Hepatocyte (in vitro differentiated cells): ENCODE data around the gene CFAP52. TPM values are rescaled to one million over a fixed set of nuclear protein-coding genes. Genes with fewer than 3 reads are reported as not detected.
"Not testable (repeated sequence)": the region's sequence is repeated elsewhere in the genome, so short reads cannot be mapped to it uniquely, and the experiment has no call there.

Experiments used
- DNase-seq: peaks from one replicate; pipeline ENCODE4 v3.0.0-alpha.2; 2016; ENCODE audit warnings: low spot score
- H2AFZ ChIP-seq: fragments of 200-600 bp; sonication (generic); 2 replicates; pipeline ENCODE4 v1.6.0; 2016; ENCODE audit warnings: antibody characterized with exemption, mild to moderate bottlenecking
- H3K27ac ChIP-seq: fragments of 200-600 bp; sonication (generic); 2 replicates; pipeline ENCODE4 v1.5.1; 2016; ENCODE audit warnings: mild to moderate bottlenecking
- H3K27me3 ChIP-seq: fragments of 200-600 bp; sonication (generic); 2 replicates; pipeline ENCODE4 v1.6.1; 2016
- H3K36me3 ChIP-seq: fragments of 200-600 bp; sonication (generic); replicated peaks from 2 replicates; pipeline ENCODE4 v1.5.1; 2016; ENCODE audit warnings: low read depth; ENCODE audit not compliant: insufficient read depth
- H3K4me1 ChIP-seq: fragments of 200-600 bp; sonication (generic); 2 replicates; pipeline ENCODE4 v1.5.1; 2016; ENCODE audit warnings: mild to moderate bottlenecking, moderate library complexity; ENCODE audit not compliant: insufficient read depth
- H3K4me2 ChIP-seq: fragments of 200-600 bp; sonication (generic); 2 replicates; pipeline ENCODE4 v1.6.0; 2016
- H3K4me3 ChIP-seq: fragments of 200-600 bp; sonication (generic); 2 replicates; pipeline ENCODE4 v1.5.1; 2016; ENCODE audit warnings: mild to moderate bottlenecking
- H3K79me2 ChIP-seq: fragments of 200-600 bp; sonication (generic); 2 replicates; pipeline ENCODE4 v1.6.0; 2017; ENCODE audit warnings: mild to moderate bottlenecking
- H3K9me2 ChIP-seq: fragments of 200-600 bp; sonication (generic); replicated peaks from 2 replicates; pipeline ENCODE4 v1.6.0; 2017; ENCODE audit warnings: mild to moderate bottlenecking; ENCODE audit not compliant: insufficient read depth
- H3K9me3 ChIP-seq: fragments of 200-600 bp; sonication (generic); 2 replicates; pipeline ENCODE4 v1.5.1; 2016; ENCODE audit warnings: low read depth, mild to moderate bottlenecking
- H4K20me1 ChIP-seq: fragments of 200-600 bp; sonication (generic); 2 replicates; pipeline ENCODE4 v1.6.0; 2016; ENCODE audit warnings: mild to moderate bottlenecking; ENCODE audit not compliant: insufficient read depth, poor library complexity, severe bottlenecking
- CTCF ChIP-seq: fragments of 200-600 bp; sonication (generic); IDR thresholded peaks from 2 replicates; pipeline ENCODE4 v1.5.1; 2016; ENCODE audit warnings: antibody characterized with exemption, mild to moderate bottlenecking; ENCODE audit not compliant: poor library complexity
- EZH2 ChIP-seq: fragments of 200-600 bp; sonication (generic); IDR thresholded peaks from 2 replicates; pipeline ENCODE4 v1.6.1; 2016; ENCODE audit warnings: antibody characterized with exemption, mild to moderate bottlenecking, borderline replicate concordance
- EZH2phosphoT487 ChIP-seq: fragments of 200-600 bp; sonication (generic); IDR thresholded peaks from one replicate; pipeline ENCODE4 v1.6.1; 2018; ENCODE audit warnings: antibody characterized with exemption, mild to moderate bottlenecking, low read depth, moderate library complexity; ENCODE audit not compliant: unreplicated experiment, severe bottlenecking
- WGBS: methylation state at CpG from one replicate; pipeline ENCODE4 v1.1.6; 2016; ENCODE audit warnings: low lambda C conversion rate; ENCODE audit errors: missing lambda C conversion rate; 5-methylcytosine and 5-hydroxymethylcytosine counted together
- polyA plus RNA-seq: library from polyadenylated mRNA; unstranded; fragments of >200 nt; fragmentation: Nextera tagmentation; extraction: Ambion mirVana; gene quantifications from 2 replicates; pipeline ENCODE4 v1.2.1, GENCODE V29; 2016
- total RNA-seq: library from RNA; depleted of rRNA; stranded (reverse); fragments of >200 nt; gene quantifications from 2 replicates; pipeline ENCODE4 v1.2.3, GENCODE V29; 2014

Gene CFAP52
- total and polyA plus RNA-seq, 2 experiments from 2014 or later: 0.67 TPM; not detected in 1

- no peak overlapping the region for H3K4me2 ChIP-seq
- H3K4me1 ChIP-seq: no peaks in the 10 kb centered on the region
- no peak overlapping the region for H3K27ac ChIP-seq
- H3K9me3 ChIP-seq: no peaks in the 10 kb centered on the region
- H3K9me2 ChIP-seq: no peaks in the 10 kb centered on the region
- no peak for DNase-seq
- H4K20me1 ChIP-seq: no peaks in the 10 kb centered on the region
- H2AFZ ChIP-seq: no peak overlapping the region
- H3K36me3 ChIP-seq: no peaks in the 10 kb centered on the region
- no peaks in the 10 kb centered on the region for H3K79me2 ChIP-seq
- WGBS: 88% methylated on average over 7 of the region's 7 CpGs
- no peak overlapping the region for H3K4me3 ChIP-seq
- no peak for TF ChIP-seq EZH2
- H3K27me3 ChIP-seq: no peaks in the 10 kb centered on the region
These were observed 10.4 kb upstream of the CFAP52 start for GRCh38 chr17:9566067-9566466.

GRCh38 chr17:9566739-9567138 is 9.7 kb upstream of the CFAP52 start:
- not testable (repeated sequence) for H3K27me3 ChIP-seq, H3K4me1 ChIP-seq, H3K79me2 ChIP-seq, H3K36me3 ChIP-seq, H3K4me3 ChIP-seq, H3K9me3 ChIP-seq, H3K4me2 ChIP-seq, H3K9me2 ChIP-seq, H4K20me1 ChIP-seq, H2AFZ ChIP-seq, H3K27ac ChIP-seq, DNase-seq
- 98% methylated on average over 5 of the region's 5 CpGs for WGBS

GRCh38 chr17:9568004-9568403 is 8.4 kb upstream of the CFAP52 start:
- no peaks in the 10 kb centered on the region for H3K36me3 ChIP-seq
- H3K9me2 ChIP-seq: no peaks in the 10 kb centered on the region
- no peak for DNase-seq
- no peak overlapping the region for H3K4me2 ChIP-seq
- no peak for TF ChIP-seq EZH2
- no peak for TF ChIP-seq CTCF
- no peak for TF ChIP-seq EZH2phosphoT487
- no peak overlapping the region for H2AFZ ChIP-seq
- H3K9me3 ChIP-seq: no peaks in the 10 kb centered on the region
- no peaks in the 10 kb centered on the region for H3K27me3 ChIP-seq
- H3K4me3 ChIP-seq: no peak overlapping the region
- no peak overlapping the region for H3K27ac ChIP-seq
- no peaks in the 10 kb centered on the region for H4K20me1 ChIP-seq
- H3K79me2 ChIP-seq: peaks cover 3% of the 10 kb centered on the region
- no peaks in the 10 kb centered on the region for H3K4me1 ChIP-seq

GRCh38 chr17:9568957-9569588 is 7.4 kb upstream of the CFAP52 start:
- Histone ChIP-seq H3K4me1 (no peaks in the 10 kb centered on the region), H3K9me3 (no peaks in the 10 kb centered on the region), H3K9me2 (no peaks in the 10 kb centered on the region), H3K27me3 (no peaks in the 10 kb centered on the region), H2AFZ (no peak overlapping the region), H3K27ac (no peak overlapping the region), H4K20me1 (no peaks in the 10 kb centered on the region), H3K4me2 (no peak overlapping the region), H3K36me3 (no peaks in the 10 kb centered on the region), H3K79me2 (peaks cover 12% of the 10 kb centered on the region), H3K4me3 (no peak overlapping the region)
- TF ChIP-seq EZH2 (no peak), EZH2phosphoT487 (no peak), CTCF (no peak)
- DNase-seq: no peak
- 73% methylated on average over 11 of the region's 11 CpGs for WGBS
